Measurements from ENCODE around the gene MED12. TPM values are rescaled to one million over a fixed set of nuclear protein-coding genes. Genes with fewer than 3 reads are reported as not detected.

Gene MED12
- total and polyA plus RNA-seq, 8 donors = 37.0 to 67.4 (median 60.3) TPM

- H3K9me3 ChIP-seq = no peaks in the 10 kb centered on the region
- H3K27me3 ChIP-seq = no peaks in the 10 kb centered on the region
- H3K4me3 ChIP-seq = no peak overlapping the region
- H3K36me3 ChIP-seq = peaks cover 0 to 7% of the 10 kb centered on the region in 2 donors
- TF ChIP-seq CTCF (IDR thresholded peaks at IDR 0.05) = no peak
- ATAC-seq (no peak), DNase-seq (no peak)
- intact Hi-C loops (cut with DNase I) = no loop called here
- H3K27ac ChIP-seq = no peak overlapping the region
- peaks cover 3 to 34% of the 10 kb centered on the region in 2 donors for H3K4me1 ChIP-seq
These were observed 12.8 kb upstream of the MED12 start for GRCh38 chrX:71105628-71106027.

- Histone ChIP-seq H3K27ac (no peak within 1 kb of the TSS), H3K27me3 (no peaks in the 10 kb centered on the region), H3K36me3 (peaks cover 0 to 4% of the 10 kb centered on the region in 2 donors), H3K4me3 (no peak within 1 kb of the TSS), H3K9me3 (no peaks in the 10 kb centered on the region), H3K4me1 (peaks cover 3 to 34% of the 10 kb centered on the region in 2 donors)
- no peak for DNase-seq
- ATAC-seq = no peak
- TF ChIP-seq CTCF (IDR thresholded peaks at IDR 0.05) = no peak
- intact Hi-C loops (cut with DNase I) = no loop called here
These were observed 12.0 kb upstream of the MED12 start, which contains the start of gene CXorf65 for GRCh38 chrX:71106427-71106826. CXorf65 (minus strand) TSS chrX:71106740; CDS start chrX:71106556, 184 bp downstream.

- TF ChIP-seq CTCF (IDR thresholded peaks at IDR 0.05) = no peak
- no peak for ATAC-seq
- no peaks in the 10 kb centered on the region for H3K36me3 ChIP-seq
- intact Hi-C loops (cut with DNase I) = no loop called here
- H3K4me1 ChIP-seq = peaks cover 3 to 34% of the 10 kb centered on the region in 2 donors
- H3K9me3 ChIP-seq = no peaks in the 10 kb centered on the region
- no peak overlapping the region for H3K27ac ChIP-seq
- no peaks in the 10 kb centered on the region for H3K27me3 ChIP-seq
- no peak overlapping the region for H3K4me3 ChIP-seq
- DNase-seq = no peak
These were observed 11.2 kb upstream of the MED12 start for GRCh38 chrX:71107245-71107644.

GRCh38 chrX:71107762-71108360 lies 10.5 kb upstream of the MED12 start:
- Histone ChIP-seq H3K36me3 (no peaks in the 10 kb centered on the region), H3K9me3 (no peaks in the 10 kb centered on the region), H3K27ac (no peak overlapping the region), H3K27me3 (no peaks in the 10 kb centered on the region), H3K4me3 (no peak overlapping the region), H3K4me1 (peaks cover 3 to 29% of the 10 kb centered on the region in 2 donors)
- intact Hi-C loops (cut with DNase I) = no loop called here
- no peak for TF ChIP-seq CTCF (IDR thresholded peaks at IDR 0.05)
- ATAC-seq = no peak
- no peak for DNase-seq

GRCh38 chrX:71109051-71109450 lies 9.3 kb upstream of the MED12 start:
- H3K9me3 ChIP-seq = no peaks in the 10 kb centered on the region
- no peaks in the 10 kb centered on the region for H3K36me3 ChIP-seq
- ATAC-seq (no peak), DNase-seq (no peak)
- intact Hi-C loops (cut with DNase I) = no loop called here
- H3K27me3 ChIP-seq = no peaks in the 10 kb centered on the region
- H3K27ac ChIP-seq = no peak overlapping the region
- H3K4me3 ChIP-seq = peak overlapping the region in 1 of 2 donors; percentile 36
- H3K4me1 ChIP-seq = peaks cover 0 to 17% of the 10 kb centered on the region in 2 donors
- TF ChIP-seq CTCF (IDR thresholded peaks at IDR 0.05) = no peak
